ENCODE results near the gene FGF21. TPM values are rescaled to one million over a fixed set of nuclear protein-coding genes. Genes with fewer than 3 reads are reported as not detected.

Gene FGF21
- total RNA-seq, 2 experiments from 2014 or later = not detected

DNA sequence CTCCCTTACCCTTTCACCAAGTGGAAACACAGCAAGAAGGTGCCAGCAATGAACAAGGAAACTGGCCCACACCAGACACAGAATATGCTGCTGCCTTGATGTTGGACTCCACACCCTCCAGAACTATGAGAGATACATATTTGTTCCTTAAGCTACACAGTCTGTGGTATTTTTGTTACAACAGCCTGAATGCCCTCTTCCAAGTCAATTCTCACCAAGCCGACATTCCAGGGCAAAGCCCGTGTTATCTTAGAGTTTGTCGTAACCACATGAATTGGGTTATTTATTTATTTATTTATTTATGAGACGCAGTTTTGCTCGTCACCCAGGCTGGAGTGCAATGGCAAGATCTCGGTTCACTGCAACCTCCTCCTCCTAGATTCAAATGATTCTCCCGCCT lies 14.9 kb downstream of the FGF21 start:
- Mint-ChIP-seq H3K36me3 (ENCODE audit: low read depth) (no peaks in the 10 kb centered on the region), H3K27ac (no peak overlapping the region), H3K9me3 (no peaks in the 10 kb centered on the region), H3K4me1 (ENCODE audit: low read depth) (no peaks in the 10 kb centered on the region), H3K4me3 (no peak overlapping the region), H3K27me3 (peaks cover 13% of the 10 kb centered on the region)
- ChIA-PET CTCF (interaction anchor here (1.1 to 1.8 kb wide), 3 partner anchors 17 to 223 kb away, joined by 3 to 4 read pairs (median 4); partner anchors contain the start of gene RUVBL2), POLR2A (interaction anchor here (1.5 kb wide), 1 partner anchor 42 kb away, joined by 4 read pairs; no protein-coding TSS in a partner anchor)
- no peak for DNase-seq
- ATAC-seq = no peak
- TF ChIP-seq, protein P1, sequence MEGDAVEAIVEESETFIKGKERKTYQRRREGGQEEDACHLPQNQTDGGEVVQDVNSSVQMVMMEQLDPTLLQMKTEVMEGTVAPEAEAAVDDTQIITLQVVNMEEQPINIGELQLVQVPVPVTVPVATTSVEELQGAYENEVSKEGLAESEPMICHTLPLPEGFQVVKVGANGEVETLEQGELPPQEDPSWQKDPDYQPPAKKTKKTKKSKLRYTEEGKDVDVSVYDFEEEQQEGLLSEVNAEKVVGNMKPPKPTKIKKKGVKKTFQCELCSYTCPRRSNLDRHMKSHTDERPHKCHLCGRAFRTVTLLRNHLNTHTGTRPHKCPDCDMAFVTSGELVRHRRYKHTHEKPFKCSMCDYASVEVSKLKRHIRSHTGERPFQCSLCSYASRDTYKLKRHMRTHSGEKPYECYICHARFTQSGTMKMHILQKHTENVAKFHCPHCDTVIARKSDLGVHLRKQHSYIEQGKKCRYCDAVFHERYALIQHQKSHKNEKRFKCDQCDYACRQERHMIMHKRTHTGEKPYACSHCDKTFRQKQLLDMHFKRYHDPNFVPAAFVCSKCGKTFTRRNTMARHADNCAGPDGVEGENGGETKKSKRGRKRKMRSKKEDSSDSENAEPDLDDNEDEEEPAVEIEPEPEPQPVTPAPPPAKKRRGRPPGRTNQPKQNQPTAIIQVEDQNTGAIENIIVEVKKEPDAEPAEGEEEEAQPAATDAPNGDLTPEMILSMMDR (IDR thresholded peaks at IDR 0.05) = no peak
- intact Hi-C loops (cut with micrococcal nuclease) = no loop called here

DNA sequence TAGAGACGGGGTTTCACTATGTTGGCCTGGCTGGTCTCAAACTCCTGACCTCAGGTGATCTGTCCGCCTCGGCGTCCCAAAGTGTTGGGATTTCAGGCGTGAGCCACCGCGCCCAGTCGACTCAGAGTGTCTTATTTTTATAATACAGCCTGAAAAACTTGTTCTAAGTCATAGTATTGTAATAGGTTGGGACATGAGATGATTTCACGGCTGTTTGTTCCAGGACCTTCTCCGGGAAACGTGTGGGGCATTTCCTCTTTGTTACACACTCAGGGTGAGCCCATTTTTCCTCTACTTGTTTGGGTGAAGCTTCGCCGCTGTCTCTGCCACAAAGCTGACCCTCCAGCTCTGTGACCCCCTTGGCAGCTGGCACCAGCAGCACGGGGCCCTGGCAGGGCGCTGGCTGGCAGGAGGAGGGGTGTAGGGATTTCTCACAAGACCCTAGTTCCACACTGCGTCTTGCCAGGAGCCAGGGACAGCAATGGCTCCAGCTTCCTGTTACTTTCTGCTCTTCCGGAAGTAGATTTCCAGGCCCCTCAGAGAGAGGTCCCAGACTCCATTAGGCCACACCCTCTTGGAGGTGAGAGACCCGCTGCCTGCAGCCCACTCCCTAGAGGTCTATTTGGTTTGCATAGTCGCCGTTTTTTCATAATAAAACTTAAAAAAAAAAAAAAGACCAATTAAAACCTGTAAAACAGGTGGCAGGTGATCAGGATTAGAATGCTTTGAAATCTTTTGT lies 15.6 kb downstream of the FGF21 start:
- H3K27me3 Mint-ChIP-seq = peaks cover 11% of the 10 kb centered on the region
- H3K9me3 Mint-ChIP-seq = no peaks in the 10 kb centered on the region
- intact Hi-C loops (cut with micrococcal nuclease) = no loop called here
- ChIA-PET CTCF (interaction anchor here (1.1 to 1.5 kb wide), 2 partner anchors 95 to 223 kb away, joined by 3 to 4 read pairs; partner anchors contain the start of gene RUVBL2), POLR2A (interaction anchor here (1.5 kb wide), 1 partner anchor 42 kb away, joined by 4 read pairs; no protein-coding TSS in a partner anchor)
- H3K4me1 Mint-ChIP-seq (ENCODE audit: low read depth) = no peaks in the 10 kb centered on the region
- no peak overlapping the region for H3K4me3 Mint-ChIP-seq
- ATAC-seq = no peak
- TF ChIP-seq, protein P1 (IDR thresholded peaks at IDR 0.05) = no peak
- no peak for DNase-seq
- H3K27ac Mint-ChIP-seq = no peak overlapping the region
- no peaks in the 10 kb centered on the region for H3K36me3 Mint-ChIP-seq (ENCODE audit: low read depth)

DNA sequence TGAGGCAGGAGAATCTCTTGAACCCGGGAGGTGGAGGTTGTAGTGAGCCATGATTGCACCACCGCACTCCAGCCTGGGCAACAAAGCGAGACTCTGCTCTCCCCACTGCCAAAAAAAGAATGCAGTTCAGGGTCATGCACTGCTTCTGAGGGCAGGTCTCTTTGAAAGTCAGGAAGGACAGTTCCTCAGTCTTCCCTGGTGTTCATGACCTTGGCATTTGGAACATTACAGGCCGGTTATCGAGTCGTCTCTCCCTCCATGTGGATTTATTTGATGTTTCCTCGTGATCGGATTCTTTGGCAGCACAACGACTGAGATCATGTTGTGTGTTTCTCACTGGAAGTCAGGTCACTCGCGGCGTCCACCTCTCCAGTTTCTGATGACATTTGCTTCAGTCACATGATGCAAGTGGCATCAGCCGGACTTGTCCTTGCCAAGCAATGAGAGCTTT lies 17.2 kb downstream of the FGF21 start:
- POLR2A ChIA-PET = no interaction called here
- TF ChIP-seq, protein P1 (IDR thresholded peaks at IDR 0.05) = no peak
- CTCF ChIA-PET = interaction anchor here (1.2 kb wide), 1 partner anchor 15 kb away, joined by 4 read pairs; no protein-coding TSS in a partner anchor
- intact Hi-C loops (cut with micrococcal nuclease) = no loop called here
- H3K27ac Mint-ChIP-seq = no peak overlapping the region
- ATAC-seq (no peak), DNase-seq (no peak)
- no peaks in the 10 kb centered on the region for H3K9me3 Mint-ChIP-seq
- no peaks in the 10 kb centered on the region for H3K4me1 Mint-ChIP-seq (ENCODE audit: low read depth)
- peaks cover 10% of the 10 kb centered on the region for H3K27me3 Mint-ChIP-seq
- H3K36me3 Mint-ChIP-seq (ENCODE audit: low read depth) = no peaks in the 10 kb centered on the region
- no peak overlapping the region for H3K4me3 Mint-ChIP-seq

DNA sequence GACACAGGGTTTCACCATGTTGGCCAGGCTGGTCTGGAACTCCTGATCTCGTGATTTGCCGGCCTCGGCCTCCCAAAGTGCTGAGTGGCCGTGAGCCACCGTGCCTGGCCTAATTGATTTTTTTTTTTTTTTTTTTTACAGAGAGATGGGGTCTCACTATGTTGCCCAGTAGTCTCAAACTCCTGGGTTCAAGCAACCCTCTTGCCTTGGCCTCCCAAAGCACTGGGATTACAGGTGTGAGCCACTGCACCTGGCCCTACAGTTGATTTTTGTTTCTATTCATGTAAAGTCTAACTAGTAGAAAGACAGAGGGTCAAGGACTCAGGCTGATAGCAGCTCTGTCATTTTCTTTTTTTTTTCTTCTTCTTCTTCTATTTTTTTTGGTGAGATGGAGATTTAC lies 21.8 kb downstream of the FGF21 start:
- no peak overlapping the region for H3K4me3 Mint-ChIP-seq
- ChIA-PET CTCF (no interaction called here), POLR2A (no interaction called here)
- H3K9me3 Mint-ChIP-seq = no peaks in the 10 kb centered on the region
- TF ChIP-seq, protein P1 (IDR thresholded peaks at IDR 0.05) = no peak
- DNase-seq (no peak), ATAC-seq (no peak)
- H3K27ac Mint-ChIP-seq = no peak overlapping the region
- no peaks in the 10 kb centered on the region for H3K4me1 Mint-ChIP-seq (ENCODE audit: low read depth)
- no peaks in the 10 kb centered on the region for H3K36me3 Mint-ChIP-seq (ENCODE audit: low read depth)
- no peaks in the 10 kb centered on the region for H3K27me3 Mint-ChIP-seq
- intact Hi-C loops (cut with micrococcal nuclease) = no loop called here

DNA sequence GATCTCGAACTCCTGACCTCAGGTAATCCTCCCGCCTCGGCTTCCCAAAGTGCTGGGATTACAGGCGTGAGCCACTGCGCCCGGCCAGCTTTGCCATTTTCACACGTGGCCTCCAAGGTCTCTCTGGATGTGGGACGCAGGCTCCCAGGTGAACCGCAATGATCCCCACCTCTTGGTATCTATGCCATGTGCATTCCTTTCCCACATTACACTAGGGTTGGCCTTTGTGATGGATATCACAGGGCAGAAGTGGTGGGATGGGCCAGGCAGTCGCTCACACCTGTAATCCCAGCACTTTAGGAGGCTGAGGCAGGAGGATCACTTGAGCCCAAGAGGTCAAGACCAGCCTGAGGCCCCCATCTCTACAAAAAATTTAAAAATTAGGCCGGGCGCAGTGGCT lies 22.4 kb downstream of the FGF21 start:
- TF ChIP-seq, protein P1 (IDR thresholded peaks at IDR 0.05) = no peak
- DNase-seq (no peak), ATAC-seq (no peak)
- CTCF ChIA-PET = interaction anchor here (1.1 kb wide), 1 partner anchor 18 kb away, joined by 3 read pairs; no protein-coding TSS in a partner anchor
- POLR2A ChIA-PET = interaction anchor here (1.1 kb wide), 1 partner anchor 19 kb away, joined by 4 read pairs; no protein-coding TSS in a partner anchor
- Mint-ChIP-seq H3K27ac (no peak overlapping the region), H3K36me3 (ENCODE audit: low read depth) (no peaks in the 10 kb centered on the region), H3K4me3 (no peak overlapping the region), H3K9me3 (no peaks in the 10 kb centered on the region), H3K4me1 (ENCODE audit: low read depth) (peaks cover 3% of the 10 kb centered on the region), H3K27me3 (peaks cover 3% of the 10 kb centered on the region)
- intact Hi-C loops (cut with micrococcal nuclease) = no loop called here

Data from activated CD8-positive, alpha-beta T cell treated with anti-CD3 and anti-CD28 coated beads for 36 hours (primary cell).